BLaER1 treated with 17β-estradiol and CSF1 and Interleukin-3, amounts not matched to agents 10 nM and 100 nM (cell line): ENCODE measurements around the gene SOX11.
A peak's percentile ranks its signal among the peaks of the same experiment; 100 is the strongest.

ENCODE experiments used
- H3K27ac ChIP-seq, 11 experiments: shearing (Covaris generic); formaldehyde crosslinking; 2 replicates each; pipeline ENCODE4 v1.8.1; 2022
- H3K27me3 ChIP-seq, 11 experiments: shearing (Covaris generic); formaldehyde crosslinking; 2 replicates each; pipeline ENCODE4 v1.8.1; 2022
- H3K36me3 ChIP-seq, 11 experiments: shearing (Covaris generic); formaldehyde crosslinking; 2 replicates each; pipeline ENCODE4 v1.8.1; 2022
- H3K4me1 ChIP-seq, 10 experiments: shearing (Covaris generic); formaldehyde crosslinking; 2 replicates each; pipeline ENCODE4 v1.8.1; 2022
- H3K4me2 ChIP-seq, 11 experiments: shearing (Covaris generic); formaldehyde crosslinking; 2 replicates each; pipeline ENCODE4 v1.8.1; 2022
- H3K4me3 ChIP-seq, 10 experiments: shearing (Covaris generic); formaldehyde crosslinking; 2 replicates each; pipeline ENCODE4 v1.8.1; 2022
- H3K9ac ChIP-seq, 11 experiments: shearing (Covaris generic); formaldehyde crosslinking; 2 replicates each; pipeline ENCODE4 v1.8.1; 2022
- H3K9me3 ChIP-seq, 11 experiments: shearing (Covaris generic); formaldehyde crosslinking; replicated peaks in 1 of 11; 2 replicates each; pipeline ENCODE4 v1.8.1; 2022
- H4K20me1 ChIP-seq, 11 experiments: shearing (Covaris generic); formaldehyde crosslinking; 2 replicates each; pipeline ENCODE4 v1.8.1; 2022
- Cebpa-rat ChIP-seq, 11 experiments: shearing (Covaris generic); IDR thresholded peaks; 2 replicates each; pipeline ENCODE4 v1.8.1; 2022

SOX11 gene

GRCh38 chr2:5689750-5690149, 2.4 kb upstream of the SOX11 start:
- no peaks in the 10 kb centered on the region for H3K27me3 ChIP-seq
- no peaks in the 10 kb centered on the region for H3K36me3 ChIP-seq
- TF ChIP-seq Cebpa-rat (IDR thresholded peaks at IDR 0.05), result no peak
- peaks cover 0 to 23% (median 21%) of the 10 kb centered on the region in 11 experiments; a peak in 19 of 22 replicates for H4K20me1 ChIP-seq
- H3K9ac ChIP-seq, result no peak overlapping the region
- H3K27ac ChIP-seq, result no peak overlapping the region
- H3K4me1 ChIP-seq, result peaks cover 0 to 10% (median 5%) of the 10 kb centered on the region in 10 experiments; a peak in 12 of 20 replicates
- H3K4me2 ChIP-seq, result peak overlapping the region in 1 of 11 experiments; percentile 65; a peak in 1 of 22 replicates
- no peaks in the 10 kb centered on the region for H3K9me3 ChIP-seq
- H3K4me3 ChIP-seq, result no peak overlapping the region

GRCh38 chr2:5690286-5690685, 1.9 kb upstream of the SOX11 start:
- H4K20me1 ChIP-seq, result peaks cover 0 to 29% (median 27%) of the 10 kb centered on the region in 11 experiments; a peak in 19 of 22 replicates
- H3K9me3 ChIP-seq, result no peaks in the 10 kb centered on the region
- H3K4me2 ChIP-seq, result peak overlapping the region in 10 of 11 experiments; percentile 65 to 98 (median 94); a peak in 18 of 22 replicates
- peak overlapping the region in 5 of 11 experiments; percentile 93 to 97 (median 95); a peak in 10 of 22 replicates for H3K9ac ChIP-seq
- H3K27me3 ChIP-seq, result no peaks in the 10 kb centered on the region
- no peaks in the 10 kb centered on the region for H3K36me3 ChIP-seq
- H3K4me3 ChIP-seq, result peak overlapping the region in 9 of 10 experiments; percentile 76 to 94 (median 85); a peak in 16 of 20 replicates
- TF ChIP-seq Cebpa-rat (IDR thresholded peaks at IDR 0.05), result no peak
- peaks cover 0 to 16% (median 7%) of the 10 kb centered on the region in 10 experiments; a peak in 12 of 20 replicates for H3K4me1 ChIP-seq
- H3K27ac ChIP-seq, result no peak overlapping the region

- Histone ChIP-seq H3K27ac (peak overlapping the region in 9 of 11 experiments; percentile 90 to 99 (median 95); a peak in 19 of 22 replicates), H3K27me3 (no peaks in the 10 kb centered on the region), H4K20me1 (peaks cover 0 to 33% (median 31%) of the 10 kb centered on the region in 11 experiments; a peak in 19 of 22 replicates), H3K4me2 (peak overlapping the region; percentile 65 to 98 (median 95)), H3K36me3 (no peaks in the 10 kb centered on the region), H3K4me1 (peaks cover 0 to 18% (median 7%) of the 10 kb centered on the region in 10 experiments; a peak in 12 of 20 replicates), H3K4me3 (peak overlapping the region; percentile 76 to 94 (median 85)), H3K9ac (peak overlapping the region; percentile 57 to 98 (median 95); a peak in 20 of 22 replicates), H3K9me3 (no peaks in the 10 kb centered on the region)
- no peak for TF ChIP-seq Cebpa-rat (IDR thresholded peaks at IDR 0.05)
Measured at GRCh38 chr2:5690718-5691220, 1.4 kb upstream of the SOX11 start.

DNA sequence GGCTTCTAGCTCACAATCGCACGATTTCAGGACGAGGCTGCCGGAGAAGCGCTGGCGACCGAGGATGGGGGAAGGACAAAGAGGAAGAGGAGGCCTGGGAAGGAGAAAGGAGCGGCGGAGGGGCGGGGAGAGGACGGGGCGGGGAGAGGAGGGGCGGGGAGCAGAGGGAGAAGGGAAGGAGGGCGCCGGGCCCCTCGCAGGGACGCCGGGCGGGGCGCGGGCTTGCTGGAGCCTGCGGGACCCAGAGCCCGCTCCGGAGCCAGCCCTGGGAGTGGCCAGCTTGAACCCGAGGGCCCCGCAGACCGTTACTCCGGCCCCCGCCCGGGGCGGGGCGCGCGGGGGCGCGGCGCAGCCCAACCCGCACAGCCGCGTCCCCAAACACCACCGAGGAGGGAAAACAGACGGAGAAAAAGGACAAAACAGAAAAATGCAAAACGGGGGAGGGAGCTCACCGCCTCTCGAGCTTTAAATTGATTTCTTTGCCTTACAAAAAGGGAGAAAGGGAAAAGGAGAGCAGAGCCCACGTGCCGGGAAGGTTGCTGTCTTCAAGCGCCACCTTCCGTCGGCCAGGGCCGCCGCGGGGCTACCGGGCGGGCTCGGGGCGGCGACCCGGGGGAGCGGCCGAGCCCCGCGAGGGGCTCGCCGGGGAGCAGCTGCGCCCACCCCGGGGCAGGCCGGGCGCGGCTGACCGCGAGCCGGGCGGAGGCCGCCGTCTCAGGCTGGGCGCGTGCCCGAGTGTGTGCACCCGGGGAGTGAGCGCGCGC, 781 bp upstream of the SOX11 start:
- Histone ChIP-seq H3K27ac (peak overlapping the region; percentile 40 to 99 (median 93)), H4K20me1 (peaks cover 0 to 40% (median 33%) of the 10 kb centered on the region in 11 experiments; a peak in 19 of 22 replicates), H3K4me2 (peak overlapping the region; percentile 65 to 98 (median 95)), H3K4me1 (peaks cover 0 to 14% (median 4%) of the 10 kb centered on the region in 10 experiments; a peak in 12 of 20 replicates), H3K9ac (peak overlapping the region; percentile 82 to 98 (median 95)), H3K9me3 (no peaks in the 10 kb centered on the region), H3K27me3 (no peaks in the 10 kb centered on the region), H3K4me3 (peak overlapping the region; percentile 76 to 94 (median 85)), H3K36me3 (no peaks in the 10 kb centered on the region)
- no peak for TF ChIP-seq Cebpa-rat (IDR thresholded peaks at IDR 0.05)

- Histone ChIP-seq H3K27ac (peak overlapping the region in 10 of 11 experiments; percentile 50 to 99 (median 94); a peak in 20 of 22 replicates), H3K4me2 (peak overlapping the region; percentile 69 to 98 (median 95)), H3K4me3 (peak overlapping the region; percentile 76 to 94 (median 85)), H3K4me1 (peaks cover 2 to 18% (median 7%) of the 10 kb centered on the region in 10 experiments; a peak in 18 of 20 replicates), H3K9ac (peak overlapping the region; percentile 65 to 98 (median 95); a peak in 21 of 22 replicates), H4K20me1 (peaks cover 0 to 49% (median 33%) of the 10 kb centered on the region in 11 experiments; a peak in 19 of 22 replicates), H3K9me3 (no peaks in the 10 kb centered on the region), H3K36me3 (no peaks in the 10 kb centered on the region), H3K27me3 (no peaks in the 10 kb centered on the region)
- TF ChIP-seq Cebpa-rat (IDR thresholded peaks at IDR 0.05), result no peak
Measured at GRCh38 chr2:5692561-5693286, 540 bp downstream of the SOX11 start.

DNA sequence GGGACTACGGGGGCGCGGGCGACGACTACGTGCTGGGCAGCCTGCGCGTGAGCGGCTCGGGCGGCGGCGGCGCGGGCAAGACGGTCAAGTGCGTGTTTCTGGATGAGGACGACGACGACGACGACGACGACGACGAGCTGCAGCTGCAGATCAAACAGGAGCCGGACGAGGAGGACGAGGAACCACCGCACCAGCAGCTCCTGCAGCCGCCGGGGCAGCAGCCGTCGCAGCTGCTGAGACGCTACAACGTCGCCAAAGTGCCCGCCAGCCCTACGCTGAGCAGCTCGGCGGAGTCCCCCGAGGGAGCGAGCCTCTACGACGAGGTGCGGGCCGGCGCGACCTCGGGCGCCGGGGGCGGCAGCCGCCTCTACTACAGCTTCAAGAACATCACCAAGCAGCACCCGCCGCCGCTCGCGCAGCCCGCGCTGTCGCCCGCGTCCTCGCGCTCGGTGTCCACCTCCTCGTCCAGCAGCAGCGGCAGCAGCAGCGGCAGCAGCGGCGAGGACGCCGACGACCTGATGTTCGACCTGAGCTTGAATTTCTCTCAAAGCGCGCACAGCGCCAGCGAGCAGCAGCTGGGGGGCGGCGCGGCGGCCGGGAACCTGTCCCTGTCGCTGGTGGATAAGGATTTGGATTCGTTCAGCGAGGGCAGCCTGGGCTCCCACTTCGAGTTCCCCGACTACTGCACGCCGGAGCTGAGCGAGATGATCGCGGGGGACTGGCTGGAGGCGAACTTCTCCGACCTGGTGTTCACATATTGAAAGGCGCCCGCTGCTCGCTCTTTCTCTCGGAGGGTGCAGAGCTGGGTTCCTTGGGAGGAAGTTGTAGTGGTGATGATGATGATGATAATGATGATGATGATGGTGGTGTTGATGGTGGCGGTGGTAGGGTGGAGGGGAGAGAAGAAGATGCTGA, 1.4 kb downstream of the SOX11 start:
- Histone ChIP-seq H3K9ac (peak overlapping the region; percentile 65 to 98 (median 95); a peak in 21 of 22 replicates), H3K4me3 (peak overlapping the region; percentile 76 to 94 (median 85))
- no peak for TF ChIP-seq Cebpa-rat (IDR thresholded peaks at IDR 0.05)

GRCh38 chr2:5694306-5694705, 2.1 kb downstream of the SOX11 start:
- Histone ChIP-seq H3K4me2 (peak overlapping the region; percentile 69 to 98 (median 95)), H3K27ac (peak overlapping the region in 9 of 11 experiments; percentile 92 to 99 (median 98); a peak in 18 of 22 replicates)

More for the DNA sequence above, 1.4 kb downstream of the SOX11 start:
- Histone ChIP-seq H3K36me3 (no peaks in the 10 kb centered on the region), H3K27me3 (no peaks in the 10 kb centered on the region), H3K9me3 (no peaks in the 10 kb centered on the region), H4K20me1 (peaks cover 0 to 57% (median 33%) of the 10 kb centered on the region in 11 experiments; a peak in 19 of 22 replicates), H3K4me2 (peak overlapping the region; percentile 69 to 98 (median 95)), H3K4me1 (peaks cover 9 to 26% (median 15%) of the 10 kb centered on the region in 10 experiments; a peak in 19 of 20 replicates), H3K27ac (peak overlapping the region in 10 of 11 experiments; percentile 50 to 99 (median 94); a peak in 20 of 22 replicates)

More at GRCh38 chr2:5694306-5694705, 2.1 kb downstream of the SOX11 start:
- Histone ChIP-seq H4K20me1 (peaks cover 0 to 65% (median 37%) of the 10 kb centered on the region in 11 experiments; a peak in 19 of 22 replicates), H3K9me3 (no peaks in the 10 kb centered on the region), H3K36me3 (no peaks in the 10 kb centered on the region), H3K4me3 (peak overlapping the region; percentile 76 to 94 (median 85)), H3K4me1 (peaks cover 12 to 32% (median 23%) of the 10 kb centered on the region in 10 experiments; a peak in 19 of 20 replicates), H3K27me3 (no peaks in the 10 kb centered on the region), H3K9ac (peak overlapping the region; percentile 72 to 98 (median 95); a peak in 20 of 22 replicates)
- no peak for TF ChIP-seq Cebpa-rat (IDR thresholded peaks at IDR 0.05)
